GM12865 (cell line): ENCODE data around the gene A2ML1.

Experiments
- DNase-seq: peaks from one replicate; pipeline ENCODE4 v3.0.0; 2010; ENCODE audit warnings: low read depth
- H3K4me3 ChIP-seq: 2 replicates; pipeline ENCODE4 v1.5.1; 2011; ENCODE audit warnings: mild to moderate bottlenecking, low read depth, low read length, control low read depth
- TF ChIP-seq, protein P1 (sequence below): IDR thresholded peaks from 2 replicates; pipeline ENCODE4 v1.5.1; 2011; ENCODE audit warnings: low read length, control low read depth, low read depth, inconsistent platforms; ENCODE audit not compliant: insufficient read depth; ENCODE audit errors: missing control alignments

The A2ML1 gene

DNA sequence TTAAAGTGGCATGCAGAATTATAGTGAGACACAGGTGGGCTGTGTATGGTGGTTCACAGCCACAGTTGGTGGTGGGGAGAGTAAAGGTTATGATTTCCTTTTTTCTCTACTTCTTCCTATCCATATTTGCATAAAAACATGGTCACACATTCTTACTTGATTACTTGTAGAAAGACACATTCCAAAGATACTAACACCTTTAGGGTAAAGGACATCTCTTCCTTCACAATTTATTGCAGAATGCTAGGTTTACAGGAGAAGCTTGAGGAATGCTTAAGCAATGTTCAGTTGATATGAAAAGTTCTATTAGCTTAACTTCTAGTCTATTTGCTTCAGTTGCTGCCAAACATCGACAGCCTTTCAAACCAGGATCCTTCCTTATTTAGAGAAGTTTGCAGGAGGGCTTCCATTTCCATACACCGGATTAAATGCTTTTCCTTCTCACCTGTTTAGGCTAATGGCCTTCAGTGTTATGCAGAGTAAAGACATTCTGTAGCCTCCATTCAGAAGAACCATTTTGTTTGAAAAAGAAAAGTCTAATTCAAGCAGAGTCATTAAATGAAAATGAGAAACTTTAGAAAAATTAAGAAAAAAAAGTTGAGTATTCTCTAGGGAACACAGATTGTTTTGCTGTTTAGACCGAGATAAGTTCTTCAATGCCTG, 89.3 kb downstream of the A2ML1 start:
- DNase-seq: no peak
- no peak overlapping the region for H3K4me3 ChIP-seq
- TF ChIP-seq, protein P1, sequence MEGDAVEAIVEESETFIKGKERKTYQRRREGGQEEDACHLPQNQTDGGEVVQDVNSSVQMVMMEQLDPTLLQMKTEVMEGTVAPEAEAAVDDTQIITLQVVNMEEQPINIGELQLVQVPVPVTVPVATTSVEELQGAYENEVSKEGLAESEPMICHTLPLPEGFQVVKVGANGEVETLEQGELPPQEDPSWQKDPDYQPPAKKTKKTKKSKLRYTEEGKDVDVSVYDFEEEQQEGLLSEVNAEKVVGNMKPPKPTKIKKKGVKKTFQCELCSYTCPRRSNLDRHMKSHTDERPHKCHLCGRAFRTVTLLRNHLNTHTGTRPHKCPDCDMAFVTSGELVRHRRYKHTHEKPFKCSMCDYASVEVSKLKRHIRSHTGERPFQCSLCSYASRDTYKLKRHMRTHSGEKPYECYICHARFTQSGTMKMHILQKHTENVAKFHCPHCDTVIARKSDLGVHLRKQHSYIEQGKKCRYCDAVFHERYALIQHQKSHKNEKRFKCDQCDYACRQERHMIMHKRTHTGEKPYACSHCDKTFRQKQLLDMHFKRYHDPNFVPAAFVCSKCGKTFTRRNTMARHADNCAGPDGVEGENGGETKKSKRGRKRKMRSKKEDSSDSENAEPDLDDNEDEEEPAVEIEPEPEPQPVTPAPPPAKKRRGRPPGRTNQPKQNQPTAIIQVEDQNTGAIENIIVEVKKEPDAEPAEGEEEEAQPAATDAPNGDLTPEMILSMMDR: no peak

DNA sequence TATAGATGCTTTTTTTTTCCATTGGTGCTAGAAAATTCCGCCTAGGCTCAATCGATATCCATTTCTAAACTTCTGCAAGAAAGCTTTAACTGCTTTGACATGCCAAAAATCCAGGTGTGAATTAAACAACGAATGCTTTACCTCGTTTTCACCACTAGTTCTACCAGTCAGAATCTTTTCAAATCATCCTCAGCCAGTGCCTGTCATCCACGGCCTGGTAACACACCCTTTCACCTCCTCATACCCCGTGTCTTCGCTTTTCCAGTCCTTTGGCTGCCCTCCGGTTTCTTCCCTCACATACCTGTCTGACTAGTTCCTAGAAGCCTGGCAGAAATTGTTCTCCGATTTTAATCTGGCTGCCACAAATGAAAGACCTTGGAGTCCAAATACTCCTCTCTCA, 90.5 kb downstream of the A2ML1 start:
- DNase-seq: peak; percentile 26
- TF ChIP-seq, protein P1: peak; percentile 16

DNA sequence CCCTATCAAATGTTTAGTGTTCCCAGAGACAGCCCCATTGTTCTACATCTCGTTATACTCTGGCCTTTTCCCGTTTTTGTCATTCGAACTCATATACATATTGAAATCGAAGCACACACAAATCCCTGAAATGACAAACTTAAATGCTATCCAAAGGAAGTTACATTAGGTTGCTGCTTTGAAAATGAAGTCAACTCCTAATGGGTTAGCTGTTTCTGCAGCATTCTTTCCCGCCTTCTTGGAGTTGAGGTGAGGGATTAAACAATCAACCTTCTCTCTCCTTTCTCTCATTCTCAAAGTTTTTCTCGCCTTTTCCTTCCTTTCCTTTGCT, 91.2 kb downstream of the A2ML1 start:
- TF ChIP-seq, protein P1: no peak
- peak overlapping the region; percentile 67; the same call in 1 of the 2 replicates for H3K4me3 ChIP-seq
- DNase-seq: no peak

More for the DNA sequence above, 90.5 kb downstream of the A2ML1 start:
- no peak overlapping the region for H3K4me3 ChIP-seq

DNA sequence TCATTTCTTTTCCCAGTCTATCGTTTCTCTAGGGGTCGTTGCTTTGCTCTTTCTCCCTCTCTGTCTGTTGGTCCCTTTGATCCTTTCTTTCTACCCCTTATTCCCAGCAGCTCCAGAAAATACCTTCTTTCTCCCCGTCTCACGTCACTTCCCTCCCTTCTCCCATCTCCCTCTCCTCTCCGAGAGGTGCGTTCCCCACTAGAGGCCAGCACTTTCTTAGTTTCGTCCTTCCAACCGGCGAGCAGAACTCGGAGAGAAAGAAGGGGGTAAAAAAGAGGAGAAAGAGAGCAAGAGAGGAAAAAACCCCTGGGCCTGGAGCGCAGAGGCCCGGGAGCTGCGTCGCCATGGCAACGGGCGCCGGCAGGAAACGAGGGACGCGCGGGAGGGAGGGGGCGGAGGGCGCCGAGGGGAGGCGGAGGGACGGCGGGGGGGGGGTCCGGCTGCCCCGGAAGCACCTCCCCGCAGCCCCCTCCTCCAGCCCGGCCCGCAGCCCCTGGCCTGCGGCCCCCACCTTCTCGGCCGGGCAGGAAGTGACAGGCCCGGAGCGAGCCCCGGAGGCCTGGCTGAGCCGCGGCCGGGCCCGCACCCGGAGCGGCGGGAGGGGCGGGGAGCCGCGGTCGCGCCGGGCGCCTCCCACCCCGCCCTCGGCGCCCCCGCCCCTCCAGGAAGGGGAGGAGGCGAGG, 91.8 kb downstream of the A2ML1 start, which contains the start of gene PHC1:
Gene PHC1 (plus strand): TSS at position 477 of the 683 bp plus-strand sequence. CDS start 3,169 bp downstream, outside the sequence.
- TF ChIP-seq, protein P1: peak; percentile 11
- DNase-seq: peak; percentile 77
- peak within 1 kb of the TSS; percentile 74 for H3K4me3 ChIP-seq

DNA sequence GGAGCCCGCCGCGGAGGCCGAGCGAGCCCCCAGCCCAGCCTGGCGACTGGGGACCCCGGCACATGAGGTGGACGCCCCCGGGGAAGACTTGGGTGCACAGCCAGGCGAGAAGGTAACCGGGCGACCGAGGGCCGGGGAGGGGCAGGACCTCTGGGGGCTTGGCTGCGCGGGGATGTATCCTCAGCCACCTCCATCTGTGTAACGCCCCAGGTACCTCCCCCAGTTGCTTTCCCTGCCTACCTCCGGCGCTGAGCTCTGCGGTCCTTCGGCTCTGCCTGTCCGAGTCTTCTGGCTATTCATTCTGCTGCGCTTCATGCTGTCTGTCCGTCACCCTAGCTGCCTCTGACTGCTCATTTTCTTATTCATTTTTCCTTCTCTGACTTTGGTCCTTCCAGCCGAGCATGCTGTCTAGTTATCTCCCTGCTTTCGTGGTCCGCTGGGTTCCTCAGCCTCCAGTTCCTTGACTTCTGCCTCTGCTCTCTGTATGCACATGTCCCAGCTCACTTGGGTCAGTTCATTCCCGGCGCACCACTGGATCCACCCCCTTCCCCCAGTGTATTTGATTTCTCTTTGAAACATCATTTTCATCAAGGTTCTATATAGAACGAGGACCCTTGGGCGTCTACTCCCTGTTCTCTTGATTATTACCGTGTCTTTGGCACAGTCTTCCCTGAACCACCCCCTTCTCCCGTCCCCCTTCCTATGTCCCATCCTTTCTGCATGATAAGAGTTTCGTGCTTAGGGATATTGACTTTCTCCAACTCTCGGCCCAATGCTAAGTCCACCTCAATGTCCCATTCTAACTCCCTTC, 92.5 kb downstream of the A2ML1 start:
- DNase-seq: peak; percentile 73
- peak overlapping the region; percentile 74 for H3K4me3 ChIP-seq
- TF ChIP-seq, protein P1: no peak

DNA sequence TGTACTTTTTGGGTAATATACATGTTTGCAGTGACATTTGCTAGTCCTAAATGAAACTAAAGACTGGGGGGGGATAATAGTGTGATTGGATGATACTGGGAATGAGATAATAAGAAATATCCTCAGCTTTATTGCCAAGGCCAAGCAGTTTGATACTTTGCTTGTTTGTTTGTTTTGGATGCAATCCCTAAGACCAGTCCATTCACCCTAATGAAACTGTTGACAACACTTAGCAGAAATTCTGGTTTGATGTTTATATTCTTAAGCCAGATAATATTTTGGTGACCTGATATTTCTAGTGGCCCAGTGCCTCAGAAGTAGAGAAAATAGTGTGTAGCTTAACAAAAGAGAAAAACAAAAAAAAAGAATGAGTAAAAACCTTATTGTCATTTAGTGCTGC, 93.7 kb downstream of the A2ML1 start:
- TF ChIP-seq, protein P1: no peak
- no peak overlapping the region for H3K4me3 ChIP-seq
- no peak for DNase-seq
